SK-N-SH treated with all-trans-retinoic acid at 6 μM for 48 hours (cell line): Measurements from ENCODE around the gene RADIL.

Source experiments
- ATAC-seq: fragments of 200-7000 bp; cut with Tn5 transposase; 3 replicates; pipeline ENCODE4 v1.9.1; 2020; ENCODE audit warnings: mild to moderate bottlenecking, moderate library complexity
- ARNTL ChIP-seq: fragments of 450-650 bp; formaldehyde crosslinking; IDR thresholded peaks from 2 replicates; pipeline ENCODE4 v1.5.0; 2020; ENCODE audit warnings: low read depth, mild to moderate bottlenecking, moderate library complexity, borderline replicate concordance
- BACH2 ChIP-seq: fragments of 250-450 bp; sonication (Bioruptor Pico); IDR thresholded peaks from 2 replicates; pipeline ENCODE4 v1.9.0; 2021; ENCODE audit warnings: mild to moderate bottlenecking, borderline replicate concordance
- CSDC2 ChIP-seq: fragments of 250-450 bp; sonication (Bioruptor Pico); IDR thresholded peaks from 2 replicates; pipeline ENCODE4 v1.5.0; 2020; ENCODE audit warnings: mild to moderate bottlenecking, moderate library complexity
- CSRNP3 ChIP-seq: fragments of 250-450 bp; sonication (Bioruptor Pico); IDR thresholded peaks from 2 replicates; pipeline ENCODE4 v1.5.1; 2021; ENCODE audit warnings: mild to moderate bottlenecking, moderate library complexity
- GLIS3 ChIP-seq: fragments of 250-450 bp; sonication (Bioruptor Pico); IDR thresholded peaks from 2 replicates; pipeline ENCODE4 v1.5.0; 2020; ENCODE audit warnings: mild to moderate bottlenecking, moderate library complexity
- ISL1 ChIP-seq: fragments of 250-450 bp; sonication (Bioruptor Pico); IDR thresholded peaks from 2 replicates; pipeline ENCODE4 v2.1.2; 2022; ENCODE audit warnings: mild to moderate bottlenecking, moderate library complexity
- OSR1 ChIP-seq: fragments of 250-450 bp; sonication (Bioruptor Pico); IDR thresholded peaks from 2 replicates; pipeline ENCODE4 v1.8.0; 2022; ENCODE audit warnings: moderate library complexity, mild to moderate bottlenecking, inconsistent platforms
- PATZ1 ChIP-seq: fragments of 250-450 bp; sonication (Bioruptor Pico); IDR thresholded peaks from 2 replicates; pipeline ENCODE4 v1.8.0; 2020; ENCODE audit warnings: mild to moderate bottlenecking, moderate library complexity, borderline replicate concordance
- PPARA ChIP-seq: fragments of 250-450 bp; sonication (Bioruptor Pico); IDR thresholded peaks from 2 replicates; pipeline ENCODE4 v1.5.0; 2020; ENCODE audit warnings: mild to moderate bottlenecking, borderline replicate concordance
- SNAI2 ChIP-seq: fragments of 250-450 bp; sonication (Bioruptor Pico); IDR thresholded peaks from 2 replicates; pipeline ENCODE4 v1.5.0; 2020; ENCODE audit warnings: mild to moderate bottlenecking, moderate library complexity
- ZC3H10 ChIP-seq: fragments of 250-450 bp; sonication (Bioruptor Pico); IDR thresholded peaks from 2 replicates; pipeline ENCODE4 v1.5.1; 2021; ENCODE audit warnings: mild to moderate bottlenecking, moderate library complexity
- ZFP3 ChIP-seq: fragments of 250-450 bp; sonication (Bioruptor Pico); IDR thresholded peaks from 2 replicates; pipeline ENCODE4 v1.5.0; 2020; ENCODE audit warnings: mild to moderate bottlenecking, moderate library complexity
- ZNF565 ChIP-seq: fragments of 450-650 bp; formaldehyde crosslinking; conservative IDR thresholded peaks from 2 replicates; pipeline ENCODE4 v1.5.0; 2020; ENCODE audit warnings: low read depth, mild to moderate bottlenecking, moderate library complexity
- ZNF70 ChIP-seq: fragments of 450-650 bp; formaldehyde crosslinking; IDR thresholded peaks from 2 replicates; pipeline ENCODE4 v1.5.0; 2020; ENCODE audit warnings: mild to moderate bottlenecking, moderate library complexity
- ZNF8 ChIP-seq: fragments of 450-650 bp; formaldehyde crosslinking; IDR thresholded peaks from 2 replicates; pipeline ENCODE4 v1.5.0; 2020; ENCODE audit warnings: mild to moderate bottlenecking, moderate library complexity
- TF ChIP-seq, protein P1 (sequence below): fragments of 250-450 bp; sonication (Bioruptor Pico); IDR thresholded peaks from 2 replicates; pipeline ENCODE4 v1.8.0; 2021; ENCODE audit warnings: low read depth, mild to moderate bottlenecking, moderate library complexity, borderline replicate concordance
- TF ChIP-seq, protein P2 (sequence below): fragments of 250-450 bp; sonication (Bioruptor Pico); IDR thresholded peaks from 2 replicates; pipeline ENCODE4 v1.5.1; 2020; ENCODE audit warnings: low read depth, mild to moderate bottlenecking, moderate library complexity

The RADIL gene

GRCh38 chr7:4833691-4834600 lies 49.6 kb downstream of the RADIL start (continued):
- TF ChIP-seq ISL1 (CRISPR knock-in tag) (no peak), BACH2 (CRISPR knock-in tag) (no peak), ZNF565 (CRISPR knock-in tag) (no peak), ZNF70 (CRISPR knock-in tag) (no peak), CSDC2 (CRISPR knock-in tag) (no peak), ZNF8 (CRISPR knock-in tag) (no peak), SNAI2 (CRISPR knock-in tag) (no peak), ZFP3 (CRISPR knock-in tag) (no peak), OSR1 (CRISPR knock-in tag) (no peak)
- TF ChIP-seq, protein P1, sequence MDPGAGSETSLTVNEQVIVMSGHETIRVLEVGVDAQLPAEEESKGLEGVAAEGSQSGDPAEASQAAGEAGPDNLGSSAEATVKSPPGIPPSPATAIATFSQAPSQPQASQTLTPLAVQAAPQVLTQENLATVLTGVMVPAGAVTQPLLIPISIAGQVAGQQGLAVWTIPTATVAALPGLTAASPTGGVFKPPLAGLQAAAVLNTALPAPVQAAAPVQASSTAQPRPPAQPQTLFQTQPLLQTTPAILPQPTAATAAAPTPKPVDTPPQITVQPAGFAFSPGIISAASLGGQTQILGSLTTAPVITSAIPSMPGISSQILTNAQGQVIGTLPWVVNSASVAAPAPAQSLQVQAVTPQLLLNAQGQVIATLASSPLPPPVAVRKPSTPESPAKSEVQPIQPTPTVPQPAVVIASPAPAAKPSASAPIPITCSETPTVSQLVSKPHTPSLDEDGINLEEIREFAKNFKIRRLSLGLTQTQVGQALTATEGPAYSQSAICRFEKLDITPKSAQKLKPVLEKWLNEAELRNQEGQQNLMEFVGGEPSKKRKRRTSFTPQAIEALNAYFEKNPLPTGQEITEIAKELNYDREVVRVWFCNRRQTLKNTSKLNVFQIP (CRISPR knock-in tag) = no peak
- TF ChIP-seq, protein P2, sequence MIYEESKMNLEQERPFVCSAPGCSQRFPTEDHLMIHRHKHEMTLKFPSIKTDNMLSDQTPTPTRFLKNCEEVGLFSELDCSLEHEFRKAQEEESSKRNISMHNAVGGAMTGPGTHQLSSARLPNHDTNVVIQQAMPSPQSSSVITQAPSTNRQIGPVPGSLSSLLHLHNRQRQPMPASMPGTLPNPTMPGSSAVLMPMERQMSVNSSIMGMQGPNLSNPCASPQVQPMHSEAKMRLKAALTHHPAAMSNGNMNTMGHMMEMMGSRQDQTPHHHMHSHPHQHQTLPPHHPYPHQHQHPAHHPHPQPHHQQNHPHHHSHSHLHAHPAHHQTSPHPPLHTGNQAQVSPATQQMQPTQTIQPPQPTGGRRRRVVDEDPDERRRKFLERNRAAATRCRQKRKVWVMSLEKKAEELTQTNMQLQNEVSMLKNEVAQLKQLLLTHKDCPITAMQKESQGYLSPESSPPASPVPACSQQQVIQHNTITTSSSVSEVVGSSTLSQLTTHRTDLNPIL (CRISPR knock-in tag) = no peak

GRCh38 chr7:4833176-4833575 lies 50.3 kb downstream of the RADIL start:
- no peak for ATAC-seq
- TF ChIP-seq OSR1 (CRISPR knock-in tag) = no peak
- no peak for TF ChIP-seq BACH2 (CRISPR knock-in tag)
- TF ChIP-seq SNAI2 (CRISPR knock-in tag) = no peak
- TF ChIP-seq ZNF70 (CRISPR knock-in tag) = no peak
- TF ChIP-seq PATZ1 (CRISPR knock-in tag) = no peak
- TF ChIP-seq, protein P1 (CRISPR knock-in tag) = no peak
- no peak for TF ChIP-seq CSRNP3 (CRISPR knock-in tag)

DNA sequence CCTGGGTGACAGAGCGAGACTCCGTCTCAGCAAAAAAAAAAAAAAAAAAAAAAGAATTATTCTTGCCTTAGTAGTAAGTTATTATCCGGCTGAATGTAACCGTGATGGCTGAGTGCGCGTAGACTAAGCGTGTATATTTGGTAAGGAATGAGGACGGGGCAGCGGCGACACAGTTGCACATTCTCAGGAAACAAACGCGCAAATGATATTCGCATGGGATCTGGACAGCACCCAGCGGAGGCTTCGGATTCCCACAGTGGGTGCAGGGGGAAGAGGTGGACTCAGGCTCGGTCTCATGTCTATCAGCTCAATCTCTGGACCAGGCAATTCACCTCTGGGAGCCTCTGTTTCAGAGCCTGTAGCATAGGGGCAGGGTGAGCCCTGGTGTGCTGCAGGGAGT lies 50.8 kb downstream of the RADIL start:
- no peak for ATAC-seq
- TF ChIP-seq, protein P2 (CRISPR knock-in tag) = no peak
- no peak for TF ChIP-seq ZC3H10 (CRISPR knock-in tag)
- TF ChIP-seq, protein P1 (CRISPR knock-in tag) = no peak
- no peak for TF ChIP-seq BACH2 (CRISPR knock-in tag)
- no peak for TF ChIP-seq OSR1 (CRISPR knock-in tag)
- TF ChIP-seq PATZ1 (CRISPR knock-in tag) = no peak
- TF ChIP-seq ZNF70 (CRISPR knock-in tag) = no peak
- no peak for TF ChIP-seq PPARA (CRISPR knock-in tag)
- no peak for TF ChIP-seq ARNTL (CRISPR knock-in tag)
- TF ChIP-seq ISL1 (CRISPR knock-in tag) = no peak
- no peak for TF ChIP-seq GLIS3 (CRISPR knock-in tag)
- no peak for TF ChIP-seq CSDC2 (CRISPR knock-in tag)
